DMS 273 (cell line): ENCODE data around the gene CLDN34.

Experiments used
- DNase-seq: peaks from one replicate; lab custom pipeline; 2025; ENCODE audit not compliant: unreplicated experiment; lab: John Stamatoyannopoulos, UW

The CLDN34 gene

GRCh38 chrX:9966775-9967408, at the start of gene CLDN34:
CLDN34 (plus strand) TSS chrX:9967358; CDS start chrX:9967358, 0 bp downstream.
- DNase-seq, result no peak

GRCh38 chrX:9917861-9918260, 49.3 kb upstream of the CLDN34 start:
- no peak for DNase-seq

GRCh38 chrX:9919632-9920172, 47.5 kb upstream of the CLDN34 start:
- DNase-seq, result no peak

- DNase-seq, result no peak
These were observed 45.8 kb upstream of the CLDN34 start for GRCh38 chrX:9921407-9921806.

GRCh38 chrX:9923357-9923756, 43.8 kb upstream of the CLDN34 start:
- no peak for DNase-seq

GRCh38 chrX:9926002-9926401, 41.2 kb upstream of the CLDN34 start:
- DNase-seq, result no peak

GRCh38 chrX:9927698-9928482, 39.3 kb upstream of the CLDN34 start:
- peak; percentile 63 for DNase-seq

- DNase-seq, result no peak
These were observed 31.7 kb upstream of the CLDN34 start for GRCh38 chrX:9935436-9935835.

- DNase-seq, result no peak
These were observed 29.4 kb upstream of the CLDN34 start for GRCh38 chrX:9937761-9938160.

GRCh38 chrX:9938516-9938915, 28.6 kb upstream of the CLDN34 start:
- no peak for DNase-seq

- DNase-seq, result no peak
These were observed 26.7 kb upstream of the CLDN34 start for GRCh38 chrX:9940421-9940820.

GRCh38 chrX:9942086-9942485, 25.1 kb upstream of the CLDN34 start:
- DNase-seq, result no peak

GRCh38 chrX:9943420-9943819, 23.7 kb upstream of the CLDN34 start:
- DNase-seq, result no peak

- no peak for DNase-seq
These were observed 19.9 kb upstream of the CLDN34 start for GRCh38 chrX:9947131-9947794.

GRCh38 chrX:9948406-9948805, 18.8 kb upstream of the CLDN34 start:
- peak; percentile 14 for DNase-seq

- DNase-seq, result no peak
These were observed 14.9 kb upstream of the CLDN34 start for GRCh38 chrX:9952300-9952699.

GRCh38 chrX:9953396-9953795, 13.8 kb upstream of the CLDN34 start:
- no peak for DNase-seq

- DNase-seq, result no peak
These were observed 11.7 kb upstream of the CLDN34 start for GRCh38 chrX:9955506-9955905.

GRCh38 chrX:9957743-9958142, 9.4 kb upstream of the CLDN34 start:
- no peak for DNase-seq

GRCh38 chrX:9958183-9958582, 9.0 kb upstream of the CLDN34 start:
- no peak for DNase-seq

- DNase-seq, result no peak
These were observed 5.4 kb upstream of the CLDN34 start for GRCh38 chrX:9961750-9962149.

- DNase-seq, result no peak
These were observed 10.5 kb downstream of the CLDN34 start for GRCh38 chrX:9977635-9978034.
